Measurements from ENCODE around the gene DOK3.
"Not testable (repeated sequence)": the region's sequence is repeated elsewhere in the genome, so short reads cannot be mapped to it uniquely, and the experiment has no call there.

The DOK3 gene

DNA sequence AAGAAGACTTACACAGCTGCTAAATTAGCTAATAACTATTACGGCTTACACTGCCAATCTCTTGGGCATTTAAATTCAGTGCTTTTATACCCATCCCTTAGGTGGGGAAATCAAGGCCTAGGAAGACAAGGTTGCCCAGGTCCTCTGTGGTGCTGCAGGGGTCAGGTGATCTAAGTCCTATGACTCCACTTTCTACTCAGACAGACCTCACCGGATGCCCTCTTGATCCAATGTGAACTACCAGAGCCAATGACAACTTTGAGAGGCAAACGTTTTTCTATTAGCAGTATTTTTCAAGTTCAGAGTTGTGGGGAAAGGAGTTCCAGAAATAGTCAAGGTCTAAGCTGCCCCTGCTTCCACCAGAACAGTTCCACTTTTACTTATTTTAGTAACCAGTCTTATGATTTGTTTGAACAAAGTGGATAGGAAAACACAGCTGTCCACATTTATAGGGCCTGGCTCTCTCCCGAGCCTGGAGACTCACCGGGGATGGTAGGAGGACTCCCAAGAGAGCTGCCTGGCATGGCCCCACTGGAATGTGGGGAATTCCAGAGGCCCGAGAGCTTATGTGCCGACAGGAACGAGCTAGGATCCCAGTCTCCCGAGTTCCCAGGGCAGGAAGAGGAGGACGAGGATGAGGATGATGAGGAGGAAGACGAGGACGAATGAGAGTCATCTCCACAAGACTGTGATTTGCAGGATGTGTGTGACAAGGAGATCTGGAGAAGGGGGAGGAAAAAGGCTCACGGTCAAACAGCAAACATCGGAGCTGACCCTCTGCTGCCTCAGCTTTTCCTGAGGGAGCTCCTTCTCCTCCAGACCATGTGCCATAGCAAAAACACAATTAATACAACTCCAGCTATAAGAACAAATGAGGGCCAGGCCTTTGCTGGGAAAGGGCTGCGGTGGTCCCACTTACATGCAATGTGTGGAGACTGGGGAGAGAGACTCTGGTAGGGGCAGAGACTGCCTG, 28.0 kb upstream of the DOK3 start:
- TF ChIP-seq, protein P1, sequence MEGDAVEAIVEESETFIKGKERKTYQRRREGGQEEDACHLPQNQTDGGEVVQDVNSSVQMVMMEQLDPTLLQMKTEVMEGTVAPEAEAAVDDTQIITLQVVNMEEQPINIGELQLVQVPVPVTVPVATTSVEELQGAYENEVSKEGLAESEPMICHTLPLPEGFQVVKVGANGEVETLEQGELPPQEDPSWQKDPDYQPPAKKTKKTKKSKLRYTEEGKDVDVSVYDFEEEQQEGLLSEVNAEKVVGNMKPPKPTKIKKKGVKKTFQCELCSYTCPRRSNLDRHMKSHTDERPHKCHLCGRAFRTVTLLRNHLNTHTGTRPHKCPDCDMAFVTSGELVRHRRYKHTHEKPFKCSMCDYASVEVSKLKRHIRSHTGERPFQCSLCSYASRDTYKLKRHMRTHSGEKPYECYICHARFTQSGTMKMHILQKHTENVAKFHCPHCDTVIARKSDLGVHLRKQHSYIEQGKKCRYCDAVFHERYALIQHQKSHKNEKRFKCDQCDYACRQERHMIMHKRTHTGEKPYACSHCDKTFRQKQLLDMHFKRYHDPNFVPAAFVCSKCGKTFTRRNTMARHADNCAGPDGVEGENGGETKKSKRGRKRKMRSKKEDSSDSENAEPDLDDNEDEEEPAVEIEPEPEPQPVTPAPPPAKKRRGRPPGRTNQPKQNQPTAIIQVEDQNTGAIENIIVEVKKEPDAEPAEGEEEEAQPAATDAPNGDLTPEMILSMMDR (IDR thresholded peaks at IDR 0.05; ENCODE audit: control extremely low read depth, extremely low read depth, low read depth, missing control alignments) = no peak
- POLR2A ChIA-PET = no interaction called here
- DNase-seq (ENCODE audit: extremely low spot score) = no peak

DNA sequence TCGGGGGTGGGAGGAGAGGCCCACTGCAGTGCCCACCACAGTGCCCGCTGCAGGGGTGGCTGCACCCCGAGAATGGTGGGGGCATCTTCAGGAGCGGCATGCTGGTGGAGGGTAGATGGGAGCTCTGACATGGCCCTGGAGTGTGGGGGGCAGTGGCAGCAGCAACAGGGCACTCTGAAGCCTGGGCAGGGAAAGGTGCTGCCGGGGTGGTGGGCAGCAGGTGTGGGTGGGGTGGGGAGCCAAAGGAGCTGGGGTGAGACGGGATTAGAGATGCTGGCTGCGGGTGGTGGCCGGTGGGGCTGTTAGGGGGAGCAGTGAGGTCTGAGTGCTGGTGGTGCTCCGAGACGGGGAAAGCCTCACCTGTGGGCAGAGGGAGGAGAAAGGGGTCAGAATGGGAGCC, 26.8 kb upstream of the DOK3 start:
- CTCF ChIA-PET = interaction anchor here (1.4 to 5.0 kb wide), 3 partner anchors 9 to 27 kb away, joined by 3 to 20 read pairs (median 4); partner anchors contain the start of gene DOK3
- TF ChIP-seq, protein P1 (IDR thresholded peaks at IDR 0.05; ENCODE audit: control extremely low read depth, extremely low read depth, low read depth, missing control alignments) = no peak
- POLR2A ChIA-PET = no interaction called here
- no peak for DNase-seq (ENCODE audit: extremely low spot score)

More for the DNA sequence above, 28.0 kb upstream of the DOK3 start:
- CTCF ChIA-PET = interaction anchor here (0.9 to 5.0 kb wide), 5 partner anchors 7 to 28 kb away, joined by 3 to 20 read pairs (median 4); partner anchors contain the start of gene DOK3

- no peak for DNase-seq (ENCODE audit: extremely low spot score)
- POLR2A ChIA-PET = no interaction called here
- TF ChIP-seq, protein P1 (IDR thresholded peaks at IDR 0.05; ENCODE audit: control extremely low read depth, extremely low read depth, low read depth, missing control alignments) = no peak
- CTCF ChIA-PET = interaction anchor here (1.4 to 5.0 kb wide), 2 partner anchors 10 to 13 kb away, joined by 3 to 20 read pairs; no protein-coding TSS in a partner anchor
Observed at GRCh38 chr5:177535125-177535524, 25.5 kb upstream of the DOK3 start.

DNA sequence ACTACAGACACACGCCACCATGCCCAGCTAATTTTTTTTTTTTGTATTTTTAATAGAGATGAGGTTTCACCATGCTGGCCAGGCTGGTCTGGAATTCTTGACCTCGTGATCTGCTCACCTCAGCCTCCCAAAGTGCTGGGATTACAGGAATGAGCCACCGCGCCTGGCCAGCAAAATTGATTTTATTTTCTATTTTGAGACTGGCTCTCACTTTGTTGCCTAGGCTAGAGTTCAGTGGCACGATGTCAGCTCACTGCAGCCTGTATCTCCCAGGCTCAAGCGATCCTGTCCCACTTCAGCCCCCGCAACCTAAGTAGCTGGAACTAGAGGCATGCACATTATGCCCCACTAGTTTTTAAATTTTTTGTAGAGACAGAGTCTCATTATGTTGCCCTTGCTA, 24.8 kb upstream of the DOK3 start:
- CTCF ChIA-PET = interaction anchor here (1.4 to 5.0 kb wide), 2 partner anchors 11 to 13 kb away, joined by 5 to 20 read pairs; no protein-coding TSS in a partner anchor
- DNase-seq (ENCODE audit: extremely low spot score); POLR2A ChIA-PET: not testable (repeated sequence)

DNA sequence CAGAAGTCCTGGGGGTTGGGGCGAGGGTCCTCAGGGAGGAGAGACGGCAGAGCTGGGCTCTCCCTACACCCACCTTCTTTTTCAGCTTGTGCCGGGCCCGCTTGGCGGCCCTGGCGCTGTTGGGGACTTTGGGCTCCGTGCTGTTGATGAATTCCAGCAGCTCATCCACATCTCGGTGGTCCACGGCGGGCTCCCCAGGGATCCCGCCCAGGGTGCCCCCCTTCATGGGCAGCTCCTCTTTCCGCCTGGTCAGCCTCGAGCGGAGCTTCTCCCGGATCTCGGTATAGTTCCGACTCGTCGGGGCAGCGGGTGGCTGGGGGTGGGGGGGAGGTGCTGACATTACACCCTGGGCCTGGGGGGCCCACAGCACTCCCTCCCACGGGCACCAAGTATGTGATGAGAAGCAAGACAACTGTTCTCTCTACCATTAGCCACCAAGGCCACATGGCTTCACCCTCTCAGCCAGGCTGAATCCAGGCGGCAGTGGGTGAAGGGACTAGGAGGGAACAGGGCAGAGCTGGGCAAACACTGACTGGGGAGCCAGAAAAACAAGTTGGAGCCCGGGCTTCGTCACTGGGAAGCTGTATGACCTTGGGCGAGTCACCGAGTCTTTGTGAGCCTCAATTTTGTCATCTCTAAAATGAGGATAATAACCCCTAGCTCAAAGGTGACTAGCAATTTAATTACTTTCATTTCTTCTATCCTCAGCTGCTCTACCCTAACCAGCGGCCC, 21.7 kb upstream of the DOK3 start:
- POLR2A ChIA-PET = no interaction called here
- CTCF ChIA-PET = interaction anchor here (1.1 to 2.0 kb wide), 4 partner anchors 9 to 15 kb away, joined by 3 to 7 read pairs (median 4); partner anchors contain the start of gene DDX41
- no peak for DNase-seq (ENCODE audit: extremely low spot score)
- TF ChIP-seq, protein P1 (IDR thresholded peaks at IDR 0.05; ENCODE audit: control extremely low read depth, extremely low read depth, low read depth, missing control alignments) = no peak

- DNase-seq (ENCODE audit: extremely low spot score) = no peak
- CTCF ChIA-PET = interaction anchor here (1.2 to 2.0 kb wide), 3 partner anchors 8 to 15 kb away, joined by 3 to 7 read pairs (median 6); no protein-coding TSS in a partner anchor
- POLR2A ChIA-PET = no interaction called here
Observed at GRCh38 chr5:177530638-177531037, 21.0 kb upstream of the DOK3 start.

More at GRCh38 chr5:177530638-177531037, 21.0 kb upstream of the DOK3 start:
- TF ChIP-seq, protein P1 (IDR thresholded peaks at IDR 0.05; ENCODE audit: control extremely low read depth, extremely low read depth, low read depth, missing control alignments) = no peak
